HG03159 (cell line): Measurements from ENCODE around the gene PANK1.

ENCODE experiments used
- ATAC-seq: cut with Tn5 transposase; IDR thresholded peaks from one replicate; pipeline ENCODE4 v1.9.1; 2021; ENCODE audit warnings: mild to moderate bottlenecking, moderate library complexity; ENCODE audit not compliant: unreplicated experiment

PANK1 gene

DNA sequence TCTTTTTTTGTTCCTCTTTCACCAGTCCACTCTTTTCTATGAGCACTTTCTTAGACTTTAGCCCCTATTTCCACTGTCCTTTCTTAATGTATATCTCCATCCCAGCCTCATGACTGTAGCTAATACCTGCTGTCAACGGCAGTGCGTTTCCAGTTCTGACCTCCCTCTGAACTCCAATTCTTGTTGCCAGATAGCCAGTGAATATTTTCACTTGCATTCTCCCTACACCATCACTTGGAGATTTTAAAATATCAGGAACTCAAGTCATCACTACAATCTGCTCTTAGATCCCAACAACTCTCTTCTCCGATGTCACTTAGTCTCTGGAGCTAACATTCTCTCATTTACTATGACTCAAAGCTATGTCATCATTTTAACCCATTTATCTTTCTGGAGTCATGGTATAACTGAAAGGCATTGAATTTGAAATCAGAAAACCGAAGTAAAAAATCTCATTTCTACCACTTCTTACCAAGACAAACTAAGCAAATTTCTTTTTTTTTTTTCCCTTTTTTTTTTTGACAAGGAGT is 104.6 kb downstream of the PANK1 start:
- no peak for ATAC-seq

DNA sequence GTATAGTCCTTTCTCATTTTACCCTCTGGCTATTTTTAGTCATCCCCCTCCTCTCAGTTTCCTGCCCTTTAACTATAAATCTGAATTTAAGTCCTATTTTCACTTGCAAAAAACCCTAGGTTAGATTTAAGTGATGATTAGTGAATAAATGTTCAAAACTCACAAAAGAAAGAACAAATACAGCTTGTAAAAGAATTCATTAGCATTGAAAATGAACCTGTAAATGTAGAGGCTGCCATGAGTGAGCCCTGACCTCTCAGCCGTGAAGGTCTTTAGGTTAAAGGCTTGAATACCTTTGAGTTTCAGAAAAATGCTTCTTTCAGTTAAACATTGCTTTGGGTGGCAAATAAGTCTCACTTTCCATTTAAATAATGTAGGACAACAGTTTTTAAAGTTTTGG is 107.7 kb downstream of the PANK1 start:
- no peak for ATAC-seq

DNA sequence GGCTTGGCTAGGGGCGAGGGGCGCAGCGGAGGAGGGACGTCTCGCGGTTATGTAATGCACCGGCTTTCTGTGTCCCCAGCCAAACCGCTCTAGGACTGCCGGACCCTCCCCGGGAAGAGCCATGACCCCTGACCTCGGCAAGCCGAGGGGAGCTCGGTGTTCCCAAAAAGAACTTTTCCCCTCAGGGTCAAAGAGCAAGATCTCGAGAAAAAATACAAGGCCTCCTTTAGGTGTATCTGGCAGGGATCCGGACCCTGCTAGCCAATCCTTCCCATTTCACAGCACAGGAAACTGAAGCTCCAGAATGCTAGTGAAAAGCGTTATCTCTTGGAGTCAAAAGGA is 109.1 kb downstream of the PANK1 start:
- no peak for ATAC-seq

DNA sequence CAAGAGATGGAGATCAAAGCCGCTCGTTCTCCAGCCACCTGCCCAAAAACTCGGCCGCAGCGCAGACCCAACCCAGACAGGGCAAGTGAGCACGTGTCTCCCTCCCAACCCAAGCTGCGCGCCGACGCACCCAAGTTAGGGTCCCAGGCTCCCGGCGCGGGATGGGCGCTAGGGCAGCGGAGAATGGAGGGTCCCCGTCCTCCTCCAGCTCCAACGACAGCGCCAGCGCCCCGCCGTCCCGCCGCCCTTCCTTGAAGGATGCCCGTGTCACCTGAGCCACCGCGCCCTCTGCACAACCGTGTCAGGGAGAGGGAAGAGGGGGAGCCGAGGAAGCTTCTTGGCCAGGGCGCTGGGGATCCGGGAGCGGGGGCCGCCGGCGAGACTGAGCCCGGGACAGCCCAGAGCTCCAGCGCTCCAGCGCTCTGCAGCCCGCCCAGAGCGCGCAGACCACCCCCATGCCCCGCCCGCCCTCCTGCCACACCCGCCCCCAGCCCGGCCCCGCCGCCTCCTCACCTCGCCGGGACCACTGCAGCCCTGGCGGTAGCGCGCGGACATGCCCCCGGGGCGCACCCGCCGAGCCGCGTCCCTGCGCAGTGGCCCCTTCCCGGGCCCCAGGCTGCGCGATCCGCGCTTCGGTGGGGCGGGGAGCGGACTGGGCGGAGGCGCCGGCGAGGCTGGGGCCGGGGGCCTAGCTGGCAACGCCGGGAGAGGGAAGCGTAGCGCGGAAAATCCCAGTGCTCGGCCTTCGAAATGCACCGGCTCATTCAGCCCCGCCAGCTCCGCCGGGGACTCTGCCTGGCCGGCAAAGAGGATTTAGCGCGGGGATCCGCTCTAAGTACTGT is 109.7 kb downstream of the PANK1 start, which contains the start of gene SLC16A12:
Gene SLC16A12, minus strand, starts transcription at position 424 of the 842 bp plus-strand sequence. CDS start 73,016 bp downstream, outside the sequence.
- ATAC-seq = no peak

DNA sequence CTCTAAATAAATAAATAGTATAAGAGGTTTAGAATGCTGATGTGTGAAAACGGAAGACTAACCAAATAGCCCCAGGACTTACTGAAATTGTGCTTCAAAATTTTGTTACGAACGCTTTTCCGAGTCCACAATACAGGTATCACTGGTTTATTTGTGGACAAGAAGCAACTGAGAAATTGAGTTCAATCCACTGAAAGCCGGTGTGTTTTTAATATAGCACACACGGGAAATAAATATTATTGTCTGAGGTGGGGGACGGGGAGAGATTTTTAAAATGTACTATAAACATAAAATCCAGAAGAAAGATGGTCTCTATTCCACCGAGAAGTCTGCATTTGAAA is 110.2 kb downstream of the PANK1 start:
- no peak for ATAC-seq
